VCaP (cell line): ENCODE data around the gene LY86.

Source experiments
- H3K27ac ChIP-seq: fragments of 450-650 bp; 2 replicates; pipeline ENCODE4 v1.5.1; 2017
- TF ChIP-seq, protein P1 (sequence below): fragments of 450-650 bp; conservative IDR thresholded peaks from 2 replicates; pipeline ENCODE4 v1.5.1; 2017; ENCODE audit warnings: mild to moderate bottlenecking, moderate library complexity

The LY86 gene

DNA sequence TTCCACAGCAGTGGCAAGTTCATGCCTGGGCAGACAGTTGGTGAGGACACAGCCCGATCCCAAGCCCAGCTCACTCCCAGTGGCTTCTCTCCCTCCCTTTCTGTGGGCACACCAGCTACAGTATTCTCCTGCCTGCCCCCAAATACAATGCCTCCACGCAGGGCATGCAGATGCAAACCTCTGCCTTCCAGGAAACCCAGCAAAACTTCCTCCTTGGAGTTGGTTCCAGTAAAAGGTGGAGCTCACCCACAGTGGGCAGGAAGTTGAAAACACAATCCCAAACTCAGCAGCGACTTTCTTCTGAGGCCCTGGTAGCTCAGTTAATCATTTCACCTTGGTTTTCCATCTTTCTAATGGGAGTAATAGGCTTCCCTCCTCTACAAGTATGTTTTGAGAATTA, 93.7 kb downstream of the LY86 start:
- H3K27ac ChIP-seq, result no peak overlapping the region
- TF ChIP-seq, protein P1, sequence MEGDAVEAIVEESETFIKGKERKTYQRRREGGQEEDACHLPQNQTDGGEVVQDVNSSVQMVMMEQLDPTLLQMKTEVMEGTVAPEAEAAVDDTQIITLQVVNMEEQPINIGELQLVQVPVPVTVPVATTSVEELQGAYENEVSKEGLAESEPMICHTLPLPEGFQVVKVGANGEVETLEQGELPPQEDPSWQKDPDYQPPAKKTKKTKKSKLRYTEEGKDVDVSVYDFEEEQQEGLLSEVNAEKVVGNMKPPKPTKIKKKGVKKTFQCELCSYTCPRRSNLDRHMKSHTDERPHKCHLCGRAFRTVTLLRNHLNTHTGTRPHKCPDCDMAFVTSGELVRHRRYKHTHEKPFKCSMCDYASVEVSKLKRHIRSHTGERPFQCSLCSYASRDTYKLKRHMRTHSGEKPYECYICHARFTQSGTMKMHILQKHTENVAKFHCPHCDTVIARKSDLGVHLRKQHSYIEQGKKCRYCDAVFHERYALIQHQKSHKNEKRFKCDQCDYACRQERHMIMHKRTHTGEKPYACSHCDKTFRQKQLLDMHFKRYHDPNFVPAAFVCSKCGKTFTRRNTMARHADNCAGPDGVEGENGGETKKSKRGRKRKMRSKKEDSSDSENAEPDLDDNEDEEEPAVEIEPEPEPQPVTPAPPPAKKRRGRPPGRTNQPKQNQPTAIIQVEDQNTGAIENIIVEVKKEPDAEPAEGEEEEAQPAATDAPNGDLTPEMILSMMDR, result no peak

DNA sequence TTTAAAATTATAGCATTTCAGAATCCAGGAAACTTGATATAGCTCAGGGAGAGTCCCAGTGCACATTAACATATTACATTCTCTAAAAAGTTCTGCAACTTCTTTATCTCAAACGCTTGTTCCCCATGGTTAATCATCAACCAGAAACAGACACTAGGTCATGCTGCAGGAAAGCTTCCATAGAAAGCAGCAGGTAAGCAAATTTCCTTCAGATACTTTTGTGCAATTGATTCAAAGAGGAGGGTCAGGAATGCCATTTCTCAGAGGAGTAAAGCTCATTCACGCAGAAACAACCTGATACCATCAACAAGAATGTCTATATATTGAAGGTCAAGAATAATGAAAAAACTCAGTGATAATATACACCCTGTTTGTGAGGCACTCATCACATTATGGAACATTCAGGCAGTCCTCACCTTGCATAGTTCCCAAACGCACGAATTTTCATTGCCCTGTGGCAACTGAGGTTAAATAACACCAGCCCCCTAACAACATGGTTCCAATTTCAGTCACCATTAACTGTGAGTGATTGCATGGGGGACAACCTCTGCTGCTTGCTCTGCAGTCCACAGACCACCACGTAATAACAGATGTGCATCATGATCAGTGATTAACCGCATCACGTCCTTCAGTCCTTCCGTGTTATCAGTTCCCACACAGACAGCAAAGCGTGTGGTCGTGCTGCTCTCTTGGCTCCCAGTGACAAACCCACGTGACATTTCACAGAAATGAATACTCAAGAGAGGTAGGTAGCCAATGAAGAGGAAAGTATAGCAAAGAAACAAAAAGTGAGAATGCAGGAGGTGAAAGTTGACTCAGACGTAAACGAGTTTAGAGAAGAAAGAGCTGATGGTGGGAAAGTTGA, 95.7 kb downstream of the LY86 start:
- TF ChIP-seq, protein P1, result no peak
- peak overlapping the region; percentile 37 for H3K27ac ChIP-seq

- TF ChIP-seq, protein P1, result no peak
- no peak overlapping the region for H3K27ac ChIP-seq
Measured at GRCh38 chr6:6685249-6686040, 96.9 kb downstream of the LY86 start.

GRCh38 chr6:6686176-6686575, 97.7 kb downstream of the LY86 start:
- H3K27ac ChIP-seq, result no peak overlapping the region
- TF ChIP-seq, protein P1, result no peak

- H3K27ac ChIP-seq, result peak overlapping the region; percentile 80
Measured at GRCh38 chr6:6686748-6687601, 98.5 kb downstream of the LY86 start.

DNA sequence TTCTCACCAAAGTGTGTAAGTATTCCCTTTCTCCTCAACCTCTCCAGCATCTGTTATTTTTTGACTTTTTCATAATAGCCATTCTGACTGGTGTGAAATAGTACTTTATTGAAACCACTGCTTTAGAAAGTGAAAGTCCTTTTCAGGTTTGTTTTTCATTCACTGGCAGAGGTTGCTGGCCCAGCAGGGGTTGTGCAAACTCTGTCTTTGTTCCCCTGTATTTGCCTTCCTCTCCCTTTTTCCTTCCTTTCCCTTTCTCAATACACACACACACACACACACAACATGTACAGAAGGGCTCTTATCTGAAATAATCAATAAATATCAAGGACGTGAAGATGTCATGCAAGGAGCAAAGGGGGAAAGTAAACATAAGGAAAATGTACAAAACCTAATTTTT, 99.8 kb downstream of the LY86 start:
- TF ChIP-seq, protein P1, result no peak
- peak overlapping the region; percentile 80 for H3K27ac ChIP-seq

More at GRCh38 chr6:6686748-6687601, 98.5 kb downstream of the LY86 start:
- TF ChIP-seq, protein P1, result no peak

DNA sequence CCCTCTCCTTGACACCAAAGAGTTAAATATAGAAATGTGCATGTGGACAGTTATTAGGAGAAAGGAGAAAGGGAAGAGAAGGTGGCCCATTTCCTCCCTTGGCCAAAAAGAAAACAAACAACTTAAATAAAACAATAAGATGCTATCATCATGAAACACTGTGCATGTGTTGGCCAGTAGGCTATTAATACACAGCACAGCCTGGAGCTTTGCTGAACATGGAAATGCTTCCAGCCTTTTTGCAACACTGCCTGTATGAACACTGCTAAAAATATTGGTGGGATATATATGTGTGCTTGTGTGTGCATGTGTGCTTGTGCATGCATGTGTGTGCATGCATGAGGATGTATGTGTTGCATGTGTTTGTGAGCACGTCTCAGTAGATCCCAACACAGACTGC, 100.4 kb downstream of the LY86 start:
- TF ChIP-seq, protein P1, result no peak
- peak overlapping the region; percentile 80 for H3K27ac ChIP-seq
